HG03103 (cell line): ENCODE measurements around the gene UBP1.

Experiments used
- ATAC-seq: cut with Tn5 transposase; IDR thresholded peaks from one replicate; pipeline ENCODE4 v1.9.1; 2021; ENCODE audit warnings: low read depth; ENCODE audit not compliant: unreplicated experiment

UBP1 gene

DNA sequence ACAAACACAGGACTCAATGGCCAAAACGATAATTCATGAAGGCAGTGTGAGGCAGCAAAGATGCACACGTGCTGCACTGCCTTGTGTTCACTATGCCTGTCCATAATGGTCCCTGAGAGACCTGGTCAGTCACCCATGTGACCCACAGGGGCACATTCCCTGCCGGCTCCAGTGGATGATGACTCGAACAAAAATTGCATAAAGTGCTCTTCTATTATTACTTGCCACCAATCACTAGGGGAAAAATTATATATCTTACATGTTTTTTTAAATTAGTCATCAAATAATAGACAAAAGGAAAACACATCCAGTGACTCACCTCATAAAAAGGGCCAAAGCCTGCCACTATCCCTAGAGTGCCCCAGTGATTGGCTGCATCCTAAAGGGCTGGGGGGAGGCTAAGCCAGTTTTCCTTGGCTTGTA, 47.5 kb downstream of the UBP1 start:
- no peak for ATAC-seq

DNA sequence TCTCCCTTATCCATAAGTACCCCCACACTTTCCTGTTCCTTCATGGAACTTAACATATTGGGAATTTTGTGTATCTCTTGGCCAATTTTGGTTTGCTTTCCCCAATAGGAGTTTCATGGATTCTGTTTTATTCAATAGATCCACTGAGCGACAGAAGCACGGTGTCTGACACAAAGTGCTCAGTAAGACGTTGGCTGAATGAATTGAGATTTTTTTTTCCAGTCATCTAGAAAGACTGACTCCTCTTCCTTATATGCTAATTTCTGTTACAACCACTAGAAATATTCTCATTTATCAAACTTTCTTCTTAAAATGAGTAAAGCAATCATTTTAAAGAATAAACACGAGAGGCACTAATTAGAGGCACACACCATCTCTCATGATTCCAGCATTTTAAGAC, 48.1 kb downstream of the UBP1 start:
- ATAC-seq, result no peak

DNA sequence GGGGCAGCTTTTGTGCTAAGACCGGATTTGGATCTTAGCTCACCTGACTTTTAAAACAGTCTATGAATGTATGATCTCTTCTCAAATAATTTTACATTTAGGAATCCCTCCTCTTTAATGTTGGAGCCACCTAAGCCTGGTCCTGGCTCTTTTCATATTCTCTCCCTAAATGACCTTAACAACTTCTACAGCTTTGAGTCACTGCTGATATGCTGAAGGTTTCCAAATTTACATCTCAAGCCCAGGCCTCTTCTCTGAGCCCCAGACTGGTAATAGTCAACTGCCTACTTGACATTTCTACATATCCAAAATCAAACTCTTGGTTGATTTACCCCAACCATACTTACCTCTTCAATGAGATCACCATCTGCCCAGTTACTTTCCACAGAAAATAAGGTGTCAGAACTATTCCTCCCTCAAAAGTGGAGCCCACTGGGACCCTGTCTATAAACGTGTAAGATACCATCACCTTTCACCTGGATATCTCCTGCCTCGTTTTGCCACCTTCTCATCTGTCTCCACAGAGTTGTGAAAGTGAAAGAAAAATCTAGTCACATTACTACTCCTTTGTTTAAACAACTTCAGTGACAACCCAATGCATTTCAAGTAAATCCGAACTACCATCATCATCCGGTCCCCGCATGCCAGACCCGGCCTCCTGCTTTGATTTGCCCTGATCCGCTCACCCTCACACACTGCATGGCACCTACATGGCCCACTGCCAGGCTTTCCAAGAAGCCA, 48.8 kb downstream of the UBP1 start:
- ATAC-seq, result no peak

DNA sequence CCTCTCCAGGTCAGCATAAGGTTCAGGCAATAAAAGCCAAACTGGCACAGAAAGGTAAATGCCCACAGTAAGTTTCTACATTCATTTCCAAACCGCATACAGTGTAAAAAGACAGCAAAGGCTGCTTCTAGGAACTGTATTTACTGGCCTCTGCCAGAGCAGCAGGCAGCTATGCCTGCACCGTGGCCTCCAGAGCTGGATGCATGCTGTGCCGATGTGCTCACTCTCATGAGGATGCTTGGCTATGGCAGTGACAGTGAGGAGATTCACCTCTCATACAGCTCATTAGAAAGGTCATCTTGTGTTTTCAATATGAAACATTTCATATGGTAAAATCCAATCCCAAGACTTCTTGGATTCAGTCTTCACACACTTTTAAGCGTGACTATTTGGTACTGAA, 50.3 kb downstream of the UBP1 start:
- ATAC-seq, result no peak

DNA sequence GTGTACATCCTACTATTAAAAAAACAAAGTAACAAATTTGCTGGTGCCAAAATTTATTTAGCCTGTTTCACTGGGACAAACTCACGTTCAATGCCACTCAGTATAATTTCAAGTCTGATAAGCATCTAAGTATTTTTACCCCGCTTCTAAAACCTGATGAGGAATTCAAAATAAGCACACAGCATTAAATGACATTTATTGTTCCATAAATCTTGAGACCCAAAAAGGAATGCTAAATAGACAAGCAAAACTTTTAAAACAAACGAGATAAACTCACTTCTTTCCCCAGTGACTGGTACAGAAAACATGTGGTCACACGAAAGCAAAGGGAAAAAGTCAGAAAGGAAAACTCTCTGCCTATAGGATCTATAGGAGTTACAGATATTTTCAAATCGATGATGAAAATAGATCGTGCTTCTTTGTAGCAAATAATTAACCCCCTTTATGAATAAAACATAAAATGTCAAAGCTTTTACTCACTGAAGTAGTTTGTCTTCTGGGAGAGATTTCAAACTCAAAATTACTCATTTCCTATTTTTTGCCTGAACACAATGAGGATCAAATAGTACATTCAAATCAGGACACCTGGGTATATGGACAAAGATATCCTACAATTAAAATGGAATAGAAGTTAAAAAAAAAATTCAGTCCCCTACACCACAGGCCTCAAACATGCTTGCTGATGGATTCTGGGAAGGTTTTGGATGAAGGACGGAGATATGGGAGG, 51.7 kb downstream of the UBP1 start:
- no peak for ATAC-seq

DNA sequence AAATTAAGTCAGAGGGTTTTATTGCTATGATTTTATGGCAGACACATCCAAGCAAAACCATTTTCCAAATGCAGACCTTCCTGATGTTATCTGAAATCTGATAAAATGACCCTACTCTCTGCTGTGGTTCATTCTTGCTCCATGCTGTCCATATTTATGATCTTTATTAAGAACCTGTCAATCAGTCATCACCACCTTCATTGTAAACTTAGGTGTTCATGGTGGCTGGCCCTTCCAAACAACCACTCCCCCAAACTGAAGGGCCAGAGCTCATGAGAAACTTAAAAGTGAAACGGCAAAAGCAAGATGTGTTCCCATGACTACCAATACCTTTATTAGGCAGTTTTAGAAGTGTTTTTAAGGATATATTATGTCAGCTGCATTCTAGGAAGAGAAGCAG, 53.6 kb downstream of the UBP1 start:
- no peak for ATAC-seq

DNA sequence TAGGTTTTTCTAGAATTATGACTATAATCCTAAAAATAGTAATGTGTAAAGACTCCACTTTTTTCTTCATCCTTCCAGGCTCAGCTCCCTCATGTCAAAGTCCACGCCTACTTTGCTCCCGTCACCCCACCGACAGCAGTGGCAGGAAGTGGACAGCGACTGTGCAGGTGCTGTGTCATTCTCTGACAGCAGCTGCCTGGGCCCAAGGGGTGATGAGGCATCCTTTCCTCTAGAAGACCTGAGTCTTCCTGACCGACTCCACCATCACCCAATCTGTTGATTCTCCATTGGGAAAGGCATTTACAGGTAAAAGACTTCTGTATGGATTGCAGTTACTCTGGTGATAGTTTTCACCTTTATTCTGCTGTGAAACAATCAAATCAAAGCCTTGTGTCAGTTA, 54.8 kb downstream of the UBP1 start:
- ATAC-seq, result no peak

DNA sequence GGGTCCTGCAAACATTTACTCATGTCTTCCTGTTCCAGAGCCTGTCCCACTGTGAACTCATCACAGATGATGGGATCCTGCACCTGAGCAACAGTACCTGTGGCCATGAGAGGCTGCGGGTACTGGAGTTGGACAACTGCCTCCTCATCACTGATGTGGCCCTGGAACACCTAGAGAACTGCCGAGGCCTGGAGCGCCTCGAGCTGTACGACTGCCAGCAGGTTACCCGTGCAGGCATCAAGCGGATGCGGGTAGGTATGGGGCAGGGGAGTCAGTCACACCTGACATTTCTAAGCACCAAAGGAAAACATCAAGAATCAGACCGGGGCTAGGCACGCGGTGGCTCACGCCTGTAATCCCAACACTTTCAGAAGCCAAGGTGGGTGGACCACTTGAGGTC, 56.3 kb downstream of the UBP1 start:
- ATAC-seq, result no peak

DNA sequence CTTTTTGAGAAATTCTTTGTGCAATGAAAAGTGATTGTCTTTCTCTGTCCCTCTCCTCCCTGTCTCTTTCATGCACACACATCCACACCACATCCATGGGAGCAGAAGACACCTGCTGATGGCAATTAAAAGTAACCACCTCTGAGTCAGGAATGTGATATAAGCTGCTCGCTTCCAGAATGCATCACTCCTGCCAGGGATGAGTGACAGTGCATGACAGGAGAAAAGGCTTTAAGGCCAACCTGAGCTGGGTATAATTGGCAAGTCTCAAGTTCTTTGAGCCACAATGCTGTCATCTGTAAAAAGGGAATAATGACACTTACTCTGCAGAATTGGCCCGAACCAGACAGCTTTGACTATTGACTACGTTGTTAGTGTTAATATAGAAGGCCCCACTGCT, 59.6 kb downstream of the UBP1 start:
- no peak for ATAC-seq

DNA sequence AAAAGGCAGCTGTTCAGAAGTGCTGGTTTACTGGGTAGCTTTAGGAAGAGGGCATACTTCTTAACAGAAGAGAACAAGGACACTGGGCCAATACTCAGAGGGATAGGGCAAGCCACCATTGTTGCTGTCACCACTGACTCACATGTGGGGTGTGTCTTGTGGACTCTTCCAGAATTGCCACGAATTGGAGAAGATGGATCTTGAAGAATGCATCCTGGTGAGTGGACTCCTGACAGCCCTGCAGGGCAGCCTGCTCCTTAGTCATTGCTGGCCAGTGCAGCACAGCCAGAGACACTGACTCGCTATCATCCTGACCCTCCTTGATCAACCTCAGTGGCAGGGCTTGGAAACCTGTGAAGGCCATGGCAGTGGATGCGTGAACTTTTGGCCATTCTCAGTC, 62.3 kb downstream of the UBP1 start:
- no peak for ATAC-seq

DNA sequence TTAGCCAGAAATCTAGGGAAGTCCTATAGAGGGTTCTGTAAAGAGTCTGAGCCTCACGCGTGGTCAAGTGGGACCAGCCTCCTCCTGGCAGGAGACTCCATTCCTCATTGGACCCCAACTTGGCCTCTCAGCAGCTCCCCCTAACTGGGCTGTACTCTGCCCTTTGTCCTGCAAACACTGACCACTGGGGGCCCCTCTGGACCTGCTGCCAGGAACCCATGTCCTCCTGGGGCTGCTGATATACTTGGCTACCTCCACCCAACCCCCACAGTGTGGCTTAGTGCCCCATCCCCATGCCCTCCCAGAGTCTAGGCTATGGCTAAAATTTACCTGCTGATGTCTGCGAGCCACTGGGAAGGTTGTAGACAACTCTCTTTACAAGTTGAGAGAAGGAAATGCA, 62.7 kb downstream of the UBP1 start:
- ATAC-seq, result no peak

DNA sequence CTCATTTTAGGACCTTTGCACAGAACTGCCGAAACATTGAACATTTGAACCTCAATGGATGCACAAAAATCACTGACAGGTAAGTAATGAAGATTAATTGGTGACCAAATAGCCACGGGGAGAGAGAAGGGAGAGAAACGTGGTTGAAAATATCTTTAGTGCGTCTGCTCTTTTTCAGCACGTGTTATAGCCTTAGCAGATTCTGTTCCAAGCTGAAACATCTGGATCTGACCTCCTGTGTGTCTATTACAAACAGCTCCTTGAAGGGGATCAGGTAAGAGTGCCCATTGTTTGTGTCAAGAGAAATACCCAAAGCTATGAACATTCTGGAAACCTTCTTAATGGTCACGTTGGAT, 67.1 kb downstream of the UBP1 start:
- ATAC-seq, result no peak

DNA sequence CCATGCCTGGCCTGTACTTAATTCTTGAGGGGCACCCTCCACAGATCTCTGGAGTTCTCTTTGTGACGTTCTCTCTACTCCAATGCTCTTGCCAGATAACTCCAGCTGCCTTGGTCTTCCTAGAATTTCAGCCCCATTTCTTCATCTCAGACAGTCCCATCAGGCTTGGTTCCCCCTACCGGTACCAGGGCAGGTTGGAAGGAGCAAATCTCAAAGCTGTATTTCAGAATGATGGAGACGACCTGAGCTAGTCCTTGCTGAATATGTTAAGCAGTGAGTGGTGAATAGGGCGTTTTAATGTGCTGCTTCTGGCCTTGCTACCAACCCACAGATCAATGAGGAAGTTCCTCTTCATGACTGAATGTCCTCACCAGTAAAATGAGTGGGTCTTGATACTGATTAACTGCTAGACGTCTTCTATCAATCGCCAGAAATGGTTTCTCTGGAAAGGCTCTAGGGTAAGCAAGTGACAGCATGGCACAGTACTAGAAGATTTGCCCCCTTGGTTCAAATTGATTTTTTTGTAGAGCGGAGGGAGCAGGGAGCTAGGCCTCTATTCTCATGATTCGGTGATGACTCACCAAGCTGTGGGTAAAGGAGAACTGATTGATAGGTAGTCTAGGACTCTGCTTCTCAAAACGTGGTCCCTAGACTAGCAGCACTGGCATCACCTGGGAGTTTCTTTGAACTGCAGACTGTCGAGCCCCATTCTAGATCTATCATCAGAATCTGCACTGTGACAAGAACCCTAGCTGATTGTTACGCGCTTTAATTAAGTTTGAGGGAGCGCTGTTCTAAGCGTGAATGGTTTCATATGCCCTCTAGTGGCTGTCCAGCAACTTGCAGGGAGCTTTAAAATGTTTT, 67.8 kb downstream of the UBP1 start:
- no peak for ATAC-seq

DNA sequence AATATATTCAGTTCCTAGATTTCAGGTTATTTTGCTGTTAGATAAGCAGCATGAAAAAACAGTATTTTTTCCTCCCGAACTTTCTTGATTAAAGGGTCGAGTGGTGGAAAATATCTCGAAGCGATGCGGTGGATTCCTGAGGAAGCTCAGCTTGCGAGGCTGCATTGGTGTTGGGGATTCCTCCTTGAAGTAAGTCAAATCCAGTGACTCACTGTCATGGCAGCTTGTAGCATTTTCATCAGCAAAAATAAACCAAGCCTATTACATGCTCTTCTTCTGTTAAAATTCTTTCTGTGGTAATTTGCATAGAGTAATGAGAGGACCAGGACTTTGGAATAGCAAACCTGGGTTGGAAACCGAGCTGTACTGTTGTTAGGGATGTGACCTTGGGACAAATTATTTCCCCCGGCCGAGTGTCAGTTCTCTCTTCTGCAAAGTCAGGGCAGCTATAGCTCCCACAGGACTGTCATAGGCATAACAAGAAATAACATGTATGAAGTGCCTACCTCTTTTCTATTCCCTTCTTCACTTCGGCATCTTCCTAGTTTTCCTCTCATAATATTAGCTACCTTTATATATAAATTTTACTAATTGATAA, 75.6 kb downstream of the UBP1 start:
- ATAC-seq, result no peak

DNA sequence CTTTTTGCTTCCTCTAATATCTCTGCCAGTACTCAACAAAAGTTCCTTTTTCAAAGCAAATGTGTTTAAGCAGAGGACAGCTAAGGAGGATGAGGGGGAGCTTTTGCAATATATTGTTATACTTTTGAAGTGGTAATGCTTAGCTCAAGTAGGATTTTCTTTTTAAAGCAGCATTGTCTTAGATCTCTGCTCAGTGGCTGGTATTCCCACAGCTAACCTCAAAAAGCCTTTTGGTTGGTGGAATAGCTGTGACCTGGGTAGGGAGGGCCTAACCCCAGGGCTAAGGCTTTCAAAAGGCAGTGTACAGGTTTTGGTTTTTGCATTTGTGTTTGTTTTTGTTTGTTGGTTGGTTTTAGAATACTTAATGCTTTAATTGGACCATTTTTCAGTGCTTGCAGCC, 76.1 kb downstream of the UBP1 start:
- no peak for ATAC-seq

DNA sequence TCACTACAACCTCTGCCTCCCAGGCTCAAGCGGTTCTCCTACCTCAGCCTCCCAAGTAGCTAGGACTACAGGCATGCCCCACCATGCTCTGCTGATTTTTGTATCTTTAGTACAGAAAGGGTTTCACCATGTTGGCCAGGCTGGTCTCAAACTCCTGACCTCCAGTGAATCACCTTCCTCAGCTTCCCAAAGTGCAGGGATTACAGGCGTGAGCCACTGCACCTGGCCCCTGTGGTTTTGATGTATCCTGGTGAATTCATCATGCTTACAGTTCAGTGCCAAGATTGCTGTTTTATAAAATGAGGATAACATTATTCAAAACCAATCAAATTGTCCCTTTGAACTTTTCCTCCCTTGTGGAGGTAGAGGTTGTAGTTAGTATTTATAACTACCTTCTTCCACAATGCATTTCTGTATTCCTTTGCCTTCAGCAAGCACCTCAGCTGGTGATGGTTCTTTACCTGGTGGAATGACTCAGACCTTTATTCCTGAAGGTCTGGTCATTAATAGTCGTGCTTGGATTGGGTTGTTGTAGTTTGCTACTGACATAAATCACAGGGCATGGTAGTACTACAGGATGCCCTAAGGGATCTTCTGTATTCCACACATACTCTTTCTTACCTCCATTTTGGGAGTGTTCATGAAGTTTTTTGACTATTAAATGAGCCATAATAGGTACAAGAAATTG, 76.9 kb downstream of the UBP1 start:
- ATAC-seq, result no peak

DNA sequence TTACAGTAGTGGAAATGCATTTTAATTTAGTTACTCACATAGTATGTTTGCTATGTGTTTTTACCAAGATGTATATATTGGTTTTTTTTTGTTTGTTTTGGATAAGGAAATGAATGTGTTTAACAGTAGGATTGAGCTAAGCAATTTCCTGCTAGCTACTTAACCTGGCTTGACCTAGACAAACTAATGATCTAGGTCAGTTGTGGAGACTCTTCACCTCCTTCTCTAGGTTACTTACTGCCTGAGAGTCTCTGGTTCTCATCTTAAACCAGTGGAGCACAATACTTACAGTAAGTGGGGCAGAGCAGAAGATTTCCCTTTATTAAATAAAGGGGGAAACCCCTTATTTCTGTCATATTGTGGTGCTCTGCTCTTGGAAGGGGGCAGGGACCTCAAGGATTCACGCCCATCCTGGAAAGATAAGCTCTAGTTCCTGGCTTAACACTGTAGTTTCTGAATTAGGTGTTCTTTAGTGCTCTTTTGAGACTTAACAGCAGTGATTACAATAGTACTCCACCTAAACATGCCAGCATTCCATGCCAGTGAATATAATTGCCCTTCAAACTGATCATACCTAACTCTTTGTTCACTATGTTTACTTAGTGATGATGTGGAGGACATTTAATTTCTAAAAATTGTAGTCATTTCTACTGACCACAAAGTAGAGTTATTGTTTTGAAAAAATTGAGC, 79.9 kb downstream of the UBP1 start:
- no peak for ATAC-seq

DNA sequence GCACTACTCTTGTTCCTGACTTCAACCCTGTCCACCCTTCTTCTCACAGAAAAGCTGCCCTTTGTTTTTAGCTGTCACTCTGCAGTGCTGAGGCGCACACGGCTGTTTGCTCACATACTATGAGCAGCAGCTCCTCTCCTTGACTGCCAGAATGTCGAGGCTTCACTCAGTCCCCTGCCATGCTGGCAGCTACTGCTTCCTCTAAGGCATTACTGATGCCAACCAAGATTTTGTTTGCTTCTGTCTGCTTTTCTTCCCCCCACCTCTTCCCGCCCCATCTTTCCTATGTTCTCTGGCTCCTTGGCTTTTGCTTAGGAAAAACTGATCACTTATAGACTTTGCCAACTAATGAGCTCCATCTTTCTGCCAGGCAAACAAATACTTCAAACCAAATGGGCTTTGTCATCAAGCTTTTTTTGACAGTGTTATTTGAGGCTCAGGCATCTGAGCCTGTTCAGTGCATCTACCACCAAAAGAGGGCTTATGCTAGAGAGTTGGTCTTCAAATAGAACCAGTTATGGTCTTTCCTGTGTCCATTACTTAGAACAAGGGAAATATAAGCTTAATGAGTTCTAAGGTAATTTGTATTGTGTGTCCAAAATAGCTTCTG, 81.9 kb downstream of the UBP1 start:
- ATAC-seq, result no peak

DNA sequence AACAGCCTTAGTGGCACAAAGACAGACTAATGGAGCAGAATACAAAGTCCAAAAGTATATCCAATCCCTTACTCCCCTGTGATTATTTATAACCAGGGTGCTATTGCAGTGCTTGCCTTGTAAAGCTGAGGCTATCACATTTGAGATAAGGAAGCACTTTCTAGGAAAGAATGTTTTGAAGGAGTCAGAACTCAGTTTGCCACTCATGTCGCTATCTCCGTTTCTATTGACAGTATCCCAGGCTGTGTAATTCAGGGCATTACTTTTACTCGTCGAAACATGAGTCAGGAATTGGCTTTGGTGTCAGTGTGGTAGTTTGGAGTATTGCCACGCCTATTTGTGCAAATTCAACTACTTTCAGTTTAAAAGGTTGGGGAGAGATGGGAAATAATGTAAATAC, 84.6 kb downstream of the UBP1 start:
- ATAC-seq, result no peak

DNA sequence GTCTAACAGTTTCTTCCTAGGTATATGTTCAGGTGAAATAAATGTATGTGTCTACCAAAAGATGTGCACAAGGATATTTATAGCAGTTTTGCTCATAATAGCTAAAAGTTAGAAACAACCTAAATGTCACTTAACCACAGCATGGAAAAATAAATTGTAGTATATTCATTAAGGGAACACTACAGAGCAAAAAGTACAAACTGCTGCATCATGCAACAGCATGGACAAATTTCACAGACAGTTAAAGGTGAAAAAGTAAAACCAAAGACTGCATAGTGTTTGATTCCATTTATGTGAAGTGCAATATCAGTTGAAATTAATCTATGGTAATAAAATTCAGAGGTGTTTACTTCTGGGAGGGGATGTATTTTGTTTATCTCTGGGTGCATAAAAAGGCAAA, 100.4 kb downstream of the UBP1 start:
- no peak for ATAC-seq
